ENCODE data around the gene ARHGAP42. TPM values are rescaled to one million over a fixed set of nuclear protein-coding genes. Genes with fewer than 3 reads are reported as not detected.

Gene ARHGAP42
- total and polyA plus RNA-seq, 2 of the 4 experiments (the other 2 are of a cell fraction): 2.9 to 7.3 TPM

- no TSS peak for BruUV-seq (replicated peaks)
- no peak overlapping the region for H2AK9ac ChIP-seq (replicated peaks; ENCODE audit: low read depth, low read length, poor library complexity)
- no peak overlapping the region for H3K4ac ChIP-seq (ENCODE audit: low read depth, low read length)
- H3K9ac ChIP-seq (ENCODE audit: low read depth, low read length): no peak overlapping the region
- no peak overlapping the region for H4K91ac ChIP-seq (ENCODE audit: insufficient read depth, low read depth, low read length)
- H2BK5ac ChIP-seq (ENCODE audit: low read depth, low read length, poor library complexity, severe bottlenecking): no peak overlapping the region
- ATAC-seq (ENCODE audit: low read depth): peak; percentile 27; the same call in 1 of the 2 replicates
- H3K79me1 ChIP-seq (ENCODE audit: low read depth in 1 of 2, low read length in 2 of 2): peaks cover 14 to 31% of the 10 kb centered on the region in 2 experiments; a peak in 3 of 4 replicates
- H3K56ac ChIP-seq (ENCODE audit: extremely low read depth, insufficient read depth, low read length): no peak overlapping the region
- CTCF ChIA-PET: no interaction called here
- no peak overlapping the region for H2AK5ac ChIP-seq (ENCODE audit: low read depth, low read length)
- dilution Hi-C loops (cut with HindIII; ENCODE audit: low sequenced_read_pairs, unreplicated experiment) (no loop called here), in situ Hi-C loops (cut with MboI; ENCODE audit: low sequenced_read_pairs) (no loop called here), intact Hi-C loops (cut with micrococcal nuclease) (no loop called here)
- no peak for TF ChIP-seq MAFK (IDR thresholded peaks at IDR 0.05; ENCODE audit: low read depth, low read length)
- TF ChIP-seq RFX5 (IDR thresholded peaks at IDR 0.05; ENCODE audit: low read depth, low read length): no peak
- no peak for TF ChIP-seq CTCF (conservative IDR thresholded peaks at IDR 0.05; ENCODE audit: low read depth, low read length)
- no peak for TF ChIP-seq CHD1 (IDR thresholded peaks at IDR 0.05; ENCODE audit: low read depth, low read length)
- no peak for TF ChIP-seq MXI1 (IDR thresholded peaks at IDR 0.05; ENCODE audit: borderline replicate concordance, low read depth, low read length)
- TF ChIP-seq ELK1 (IDR thresholded peaks at IDR 0.05; ENCODE audit: borderline replicate concordance, low read depth, low read length): no peak
- TF ChIP-seq, protein P1, sequence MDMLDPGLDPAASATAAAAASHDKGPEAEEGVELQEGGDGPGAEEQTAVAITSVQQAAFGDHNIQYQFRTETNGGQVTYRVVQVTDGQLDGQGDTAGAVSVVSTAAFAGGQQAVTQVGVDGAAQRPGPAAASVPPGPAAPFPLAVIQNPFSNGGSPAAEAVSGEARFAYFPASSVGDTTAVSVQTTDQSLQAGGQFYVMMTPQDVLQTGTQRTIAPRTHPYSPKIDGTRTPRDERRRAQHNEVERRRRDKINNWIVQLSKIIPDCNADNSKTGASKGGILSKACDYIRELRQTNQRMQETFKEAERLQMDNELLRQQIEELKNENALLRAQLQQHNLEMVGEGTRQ (IDR thresholded peaks at IDR 0.05; ENCODE audit: low read depth, low read length): no peak
- TF ChIP-seq FOS (IDR thresholded peaks at IDR 0.05; ENCODE audit: low read depth, low read length): no peak
- TF ChIP-seq CEBPB (IDR thresholded peaks at IDR 0.05; ENCODE audit: low read depth, low read length): no peak
- no peak for TF ChIP-seq BHLHE40 (IDR thresholded peaks at IDR 0.05; ENCODE audit: low read depth, low read length)
- TF ChIP-seq NFE2L2 (IDR thresholded peaks at IDR 0.05; ENCODE audit: low read depth, low read length): no peak
- no peak for TF ChIP-seq RAD21 (IDR thresholded peaks at IDR 0.05; ENCODE audit: low read length)
- no peak for TF ChIP-seq POLR2A (IDR thresholded peaks at IDR 0.05; ENCODE audit: low read depth, low read length)
- no peak for TF ChIP-seq MAZ (IDR thresholded peaks at IDR 0.05; ENCODE audit: borderline replicate concordance, low read depth, low read length)
- H3K36me3 ChIP-seq (ENCODE audit: control insufficient read depth, insufficient read depth, low read length): no peaks in the 10 kb centered on the region
- no CpG with 5 or more reads among the region's 2 CpGs for WGBS, 2 experiments (ENCODE audit: extremely low coverage in 2 of 2, insufficient read length in 1 of 2)
- H2AFZ ChIP-seq (replicated peaks; ENCODE audit: low read length, poor library complexity): no peak overlapping the region
- no peak overlapping the region for H2BK15ac ChIP-seq (ENCODE audit: low read depth, low read length)
- no peak overlapping the region for H2BK20ac ChIP-seq (ENCODE audit: low read depth, low read length)
- H2BK120ac ChIP-seq (ENCODE audit: low read depth, low read length): no peak overlapping the region
- H3K27ac ChIP-seq (ENCODE audit: insufficient read depth, low read length): no peak overlapping the region
- peak; percentile 42 for DNase-seq
- no peak overlapping the region for H4K5ac ChIP-seq (ENCODE audit: low read depth, low read length)
- no peak overlapping the region for H3K14ac ChIP-seq (replicated peaks; ENCODE audit: low read depth, low read length)
- POLR2A ChIA-PET (ENCODE audit: unreplicated experiment): no interaction called here
- no peak overlapping the region for H3K4me2 ChIP-seq (ENCODE audit: low read depth, low read length)
- peaks cover 4% of the 10 kb centered on the region; the same call in 1 of the 2 replicates for H3K4me1 ChIP-seq (ENCODE audit: control insufficient read depth, insufficient read depth, low read length)
- H4K20me1 ChIP-seq (ENCODE audit: insufficient read depth, low read length): peaks cover 7% of the 10 kb centered on the region; the same call in 1 of the 2 replicates
- H4K8ac ChIP-seq (ENCODE audit: low read depth in 2 of 2, low read length in 2 of 2): no peak overlapping the region
- no peaks in the 10 kb centered on the region for H3K9me3 ChIP-seq (ENCODE audit: control insufficient read depth, insufficient read depth, low read length)
- H3K4me3 ChIP-seq (ENCODE audit: insufficient read depth, low read depth, low read length): no peak overlapping the region
- no peak overlapping the region for H3K23ac ChIP-seq (ENCODE audit: low read depth, low read length)
- peaks cover 9% of the 10 kb centered on the region; the same call in 1 of the 2 replicates for H3K9me1 ChIP-seq (ENCODE audit: insufficient read depth, low read length)
- H3K18ac ChIP-seq (ENCODE audit: low read depth, low read length): no peak overlapping the region
- H3K27me3 ChIP-seq (ENCODE audit: control insufficient read depth, insufficient read depth, low read length): no peaks in the 10 kb centered on the region
Observed at GRCh38 chr11:100719362-100719761, 32.3 kb downstream of the ARHGAP42 start.

Measured in IMR-90 (cell line).